ENCODE measurements around the gene MUC2. TPM values are rescaled to one million over a fixed set of nuclear protein-coding genes. Genes with fewer than 3 reads are reported as not detected.

The MUC2 gene
- total RNA-seq, 6 experiments from 2014 or later, result 0.04 TPM; not detected in 5

DNA sequence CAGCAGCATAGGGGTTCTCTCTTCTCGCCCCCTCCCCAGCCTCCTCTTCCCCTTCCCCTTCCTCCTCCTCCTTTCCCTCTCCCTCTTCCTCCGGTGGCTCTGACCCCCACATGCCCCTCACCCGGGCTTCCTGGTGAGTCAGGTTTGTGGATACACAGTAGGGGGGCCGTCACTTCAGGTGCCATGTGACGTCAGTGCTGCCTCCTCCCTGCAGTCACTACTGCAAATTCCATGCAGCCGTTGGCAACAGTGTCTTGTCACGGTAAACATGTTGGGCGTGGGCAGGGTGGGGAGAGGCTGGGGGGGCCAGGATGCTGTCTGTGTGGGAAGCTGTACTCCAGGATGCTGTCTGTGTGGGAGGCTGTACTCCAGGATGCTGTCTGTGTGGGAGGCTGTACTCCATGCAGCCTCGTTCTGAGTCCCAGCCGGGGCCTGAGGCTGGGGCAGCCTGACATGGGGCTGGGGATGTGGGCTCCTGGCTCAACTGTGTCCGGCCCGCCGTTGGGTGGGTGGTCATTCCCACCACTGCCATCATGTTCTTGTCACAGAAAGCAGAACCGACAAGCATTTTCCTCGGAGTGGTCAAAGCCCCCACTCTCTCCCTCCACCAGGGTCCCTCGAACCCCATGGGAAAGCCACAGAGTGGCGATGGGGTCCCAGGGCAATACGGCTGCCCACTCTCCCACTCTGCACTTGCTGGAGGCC lies 2.4 kb upstream of the MUC2 start:
- H3K4me3 ChIP-seq, result no peak overlapping the region
- no peak for ATAC-seq
- WGBS (ENCODE audit: insufficient coverage, low coverage, low lambda C conversion rate, missing lambda C conversion rate), result 47% methylated on average over 6 of the region's 18 CpGs

DNA sequence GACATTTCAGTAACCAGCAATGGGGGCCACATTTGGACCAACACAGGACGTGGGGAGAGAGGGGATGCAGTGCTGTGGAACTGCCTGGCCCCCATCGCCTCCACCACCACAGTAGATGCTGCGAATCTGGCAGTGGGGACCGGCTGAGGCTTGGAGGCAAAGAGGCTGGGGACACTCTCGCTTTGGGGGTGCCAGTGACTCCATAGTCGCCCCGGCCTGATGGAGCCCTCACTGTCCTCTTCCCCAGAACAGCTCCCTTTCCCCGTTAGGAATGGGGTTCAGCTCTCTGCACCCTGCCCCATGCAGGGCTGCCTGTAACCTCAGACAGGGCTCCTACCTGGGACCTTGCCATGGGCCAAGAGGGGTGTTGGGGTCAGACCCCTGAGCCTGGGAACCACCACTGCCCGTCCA lies 1.8 kb upstream of the MUC2 start:
- WGBS (ENCODE audit: insufficient coverage, low coverage, low lambda C conversion rate, missing lambda C conversion rate), result no CpG with 5 or more reads among the region's 9 CpGs
- intact Hi-C loops (cut with DNase I), result no loop called here
- Histone ChIP-seq H3K27me3 (no peaks in the 10 kb centered on the region), H3K27ac (no peak overlapping the region), H3K4me3 (no peak overlapping the region), H3K9me3 (no peaks in the 10 kb centered on the region), H3K4me1 (no peaks in the 10 kb centered on the region), H3K36me3 (no peaks in the 10 kb centered on the region)
- DNase-seq, result peak in 1 of 3 donors; percentile 48
- TF ChIP-seq, protein P1, sequence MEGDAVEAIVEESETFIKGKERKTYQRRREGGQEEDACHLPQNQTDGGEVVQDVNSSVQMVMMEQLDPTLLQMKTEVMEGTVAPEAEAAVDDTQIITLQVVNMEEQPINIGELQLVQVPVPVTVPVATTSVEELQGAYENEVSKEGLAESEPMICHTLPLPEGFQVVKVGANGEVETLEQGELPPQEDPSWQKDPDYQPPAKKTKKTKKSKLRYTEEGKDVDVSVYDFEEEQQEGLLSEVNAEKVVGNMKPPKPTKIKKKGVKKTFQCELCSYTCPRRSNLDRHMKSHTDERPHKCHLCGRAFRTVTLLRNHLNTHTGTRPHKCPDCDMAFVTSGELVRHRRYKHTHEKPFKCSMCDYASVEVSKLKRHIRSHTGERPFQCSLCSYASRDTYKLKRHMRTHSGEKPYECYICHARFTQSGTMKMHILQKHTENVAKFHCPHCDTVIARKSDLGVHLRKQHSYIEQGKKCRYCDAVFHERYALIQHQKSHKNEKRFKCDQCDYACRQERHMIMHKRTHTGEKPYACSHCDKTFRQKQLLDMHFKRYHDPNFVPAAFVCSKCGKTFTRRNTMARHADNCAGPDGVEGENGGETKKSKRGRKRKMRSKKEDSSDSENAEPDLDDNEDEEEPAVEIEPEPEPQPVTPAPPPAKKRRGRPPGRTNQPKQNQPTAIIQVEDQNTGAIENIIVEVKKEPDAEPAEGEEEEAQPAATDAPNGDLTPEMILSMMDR (IDR thresholded peaks at IDR 0.05), result no peak
- no peak for TF ChIP-seq POLR2A (IDR thresholded peaks at IDR 0.05)
- peak in 1 of 4 donors; percentile 3 for ATAC-seq

More for the DNA sequence above, 2.4 kb upstream of the MUC2 start:
- Histone ChIP-seq H3K27me3 (no peaks in the 10 kb centered on the region), H3K36me3 (no peaks in the 10 kb centered on the region), H3K27ac (no peak overlapping the region), H3K4me1 (no peaks in the 10 kb centered on the region), H3K9me3 (no peaks in the 10 kb centered on the region)
- intact Hi-C loops (cut with DNase I), result no loop called here
- TF ChIP-seq, protein P1 (IDR thresholded peaks at IDR 0.05), result no peak
- TF ChIP-seq POLR2A (IDR thresholded peaks at IDR 0.05), result no peak
- peak in 1 of 3 donors; percentile 43 for DNase-seq

DNA sequence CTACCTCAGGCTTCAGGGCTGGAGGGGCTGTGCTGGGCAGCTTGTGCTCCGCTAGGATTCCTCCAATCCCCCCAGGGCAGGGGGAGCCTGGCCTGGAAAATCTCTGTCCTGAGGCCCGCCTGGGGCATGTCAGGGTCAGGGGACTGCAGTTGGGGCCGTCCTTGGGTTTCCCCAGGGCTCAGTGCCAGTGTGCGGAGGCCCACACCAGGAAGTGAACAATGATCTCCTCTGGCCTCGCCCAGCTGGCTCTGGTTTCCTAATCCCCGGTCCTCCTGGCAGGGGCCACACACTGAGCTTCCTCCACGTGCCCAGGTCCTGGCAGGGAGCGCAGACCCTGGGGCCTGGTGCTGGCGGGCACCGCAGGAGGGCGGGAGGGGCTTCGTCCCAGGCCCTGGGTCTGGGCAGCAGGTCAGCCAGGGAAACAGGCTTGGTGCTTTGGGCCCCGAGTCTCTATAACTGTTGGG lies 1.4 kb upstream of the MUC2 start:
- no peaks in the 10 kb centered on the region for H3K9me3 ChIP-seq
- no peaks in the 10 kb centered on the region for H3K4me1 ChIP-seq
- TF ChIP-seq, protein P1 (IDR thresholded peaks at IDR 0.05), result no peak
- TF ChIP-seq POLR2A (IDR thresholded peaks at IDR 0.05), result no peak
- no peaks in the 10 kb centered on the region for H3K36me3 ChIP-seq
- no peaks in the 10 kb centered on the region for H3K27me3 ChIP-seq
- 18% methylated on average over 2 of the region's 13 CpGs for WGBS (ENCODE audit: insufficient coverage, low coverage, low lambda C conversion rate, missing lambda C conversion rate)
- H3K4me3 ChIP-seq, result no peak overlapping the region
- peak; percentile 66 to 84 (median 67) for DNase-seq
- peak; percentile 62 to 93 (median 74) for ATAC-seq
- no peak overlapping the region for H3K27ac ChIP-seq
- intact Hi-C loops (cut with DNase I), result no loop called here

DNA sequence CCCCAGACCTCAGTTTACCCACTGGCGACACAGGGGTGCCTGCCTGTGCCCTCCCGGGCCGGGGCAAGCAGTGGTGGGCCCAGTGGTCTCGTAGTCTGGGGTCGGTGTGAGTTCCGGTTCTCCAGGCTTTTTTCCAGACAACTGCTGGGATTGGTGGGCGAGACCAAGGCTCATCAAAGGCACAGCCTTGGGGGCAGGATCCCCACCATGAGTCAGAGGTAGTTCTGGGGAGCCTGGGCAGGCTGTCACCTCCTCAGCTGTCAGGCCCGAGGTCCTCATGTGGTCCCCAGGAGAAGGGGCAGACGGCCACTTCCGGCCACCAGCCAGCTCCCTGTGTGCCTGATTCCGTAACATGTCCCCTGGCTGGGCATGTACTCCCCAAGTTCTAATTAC lies 827 bp upstream of the MUC2 start:
- WGBS (ENCODE audit: insufficient coverage, low coverage, low lambda C conversion rate, missing lambda C conversion rate), result no CpG with 5 or more reads among the region's 11 CpGs
- Histone ChIP-seq H3K4me3 (no peak overlapping the region), H3K27me3 (no peaks in the 10 kb centered on the region), H3K36me3 (no peaks in the 10 kb centered on the region), H3K9me3 (no peaks in the 10 kb centered on the region), H3K27ac (no peak overlapping the region), H3K4me1 (no peaks in the 10 kb centered on the region)
- TF ChIP-seq POLR2A (IDR thresholded peaks at IDR 0.05), result no peak
- TF ChIP-seq, protein P1 (IDR thresholded peaks at IDR 0.05), result no peak
- ATAC-seq (no peak), DNase-seq (no peak)
- intact Hi-C loops (cut with DNase I), result no loop called here
